HG02678 (cell line): ENCODE measurements around the gene ALG1.

Experiments used
- ATAC-seq: cut with Tn5 transposase; IDR thresholded peaks from one replicate; pipeline ENCODE4 v1.9.1; 2021; ENCODE audit warnings: mild to moderate bottlenecking, moderate library complexity; ENCODE audit not compliant: unreplicated experiment

The ALG1 gene, protein sequence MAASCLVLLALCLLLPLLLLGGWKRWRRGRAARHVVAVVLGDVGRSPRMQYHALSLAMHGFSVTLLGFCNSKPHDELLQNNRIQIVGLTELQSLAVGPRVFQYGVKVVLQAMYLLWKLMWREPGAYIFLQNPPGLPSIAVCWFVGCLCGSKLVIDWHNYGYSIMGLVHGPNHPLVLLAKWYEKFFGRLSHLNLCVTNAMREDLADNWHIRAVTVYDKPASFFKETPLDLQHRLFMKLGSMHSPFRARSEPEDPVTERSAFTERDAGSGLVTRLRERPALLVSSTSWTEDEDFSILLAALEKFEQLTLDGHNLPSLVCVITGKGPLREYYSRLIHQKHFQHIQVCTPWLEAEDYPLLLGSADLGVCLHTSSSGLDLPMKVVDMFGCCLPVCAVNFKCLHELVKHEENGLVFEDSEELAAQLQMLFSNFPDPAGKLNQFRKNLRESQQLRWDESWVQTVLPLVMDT

DNA sequence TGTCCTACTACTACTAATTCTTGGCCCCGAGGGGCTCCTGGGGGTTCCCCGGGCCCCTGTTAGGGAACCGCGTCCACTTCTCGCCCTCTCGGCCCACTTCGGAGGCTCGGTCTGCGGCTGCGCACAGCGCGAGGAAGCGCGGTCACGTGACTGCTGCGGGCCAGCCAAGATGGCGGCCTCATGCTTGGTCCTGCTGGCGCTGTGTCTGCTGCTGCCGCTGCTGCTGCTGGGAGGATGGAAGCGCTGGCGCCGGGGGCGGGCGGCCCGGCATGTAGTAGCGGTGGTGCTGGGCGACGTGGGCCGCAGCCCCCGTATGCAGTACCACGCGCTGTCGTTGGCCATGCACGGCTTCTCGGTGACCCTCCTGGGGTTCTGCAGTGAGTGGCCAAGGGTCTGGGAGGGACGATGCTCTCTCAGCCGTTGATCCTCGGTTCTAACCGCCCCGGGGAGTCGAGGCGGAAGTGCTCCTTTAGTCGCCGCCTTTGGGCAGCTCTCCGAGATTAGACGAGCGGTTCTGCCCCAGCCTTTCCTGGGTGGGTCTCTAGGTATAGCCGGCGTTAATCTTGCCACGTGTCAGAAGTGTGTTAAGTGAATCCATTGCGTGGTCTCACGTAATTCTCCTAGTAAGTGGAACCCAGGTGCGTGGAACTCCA lies at the start of gene ALG1:
Gene ALG1 (plus strand): TSS at position 163 of the 653 bp plus-strand sequence. CDS start 7 bp downstream, at position 170.
- peak; percentile 84 for ATAC-seq

DNA sequence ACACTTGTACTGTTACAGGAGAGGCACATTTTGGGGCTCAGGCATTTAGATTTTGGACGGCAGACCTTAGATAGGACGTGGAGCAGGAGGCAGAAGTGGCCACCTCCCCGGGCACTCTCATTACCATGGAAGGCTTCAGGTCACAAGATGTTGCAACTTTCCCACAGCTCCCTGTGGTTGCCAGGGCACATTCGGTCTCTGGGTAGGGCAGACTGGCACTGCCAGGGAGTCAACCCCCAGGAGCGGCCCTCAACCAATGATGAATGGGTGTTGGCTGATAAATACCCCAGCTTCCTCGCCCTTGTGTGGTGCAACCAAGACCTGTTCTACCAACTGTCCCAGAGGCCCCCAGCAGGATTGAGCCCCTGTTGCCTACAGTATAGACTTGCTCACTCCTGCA lies 49.1 kb upstream of the ALG1 start:
- ATAC-seq, result no peak

DNA sequence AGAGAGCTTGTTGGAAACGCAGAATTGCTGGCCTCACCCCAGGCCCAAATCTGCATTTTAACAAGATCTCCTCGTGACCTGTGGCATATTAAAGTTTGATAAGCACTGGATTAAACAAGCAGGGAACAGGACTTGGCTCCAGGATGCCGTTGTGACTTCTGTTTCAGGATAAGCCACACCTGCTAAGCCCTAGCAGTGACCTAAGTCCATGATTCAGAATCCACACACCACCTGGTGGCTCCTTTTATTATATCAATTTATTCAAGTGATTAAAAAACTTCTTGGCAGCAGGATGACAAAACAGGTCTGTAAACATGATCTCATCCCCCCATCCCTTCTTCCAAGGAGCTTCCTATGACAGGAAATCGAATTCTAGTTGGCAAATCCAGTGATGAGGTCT lies 47.0 kb upstream of the ALG1 start:
- no peak for ATAC-seq

DNA sequence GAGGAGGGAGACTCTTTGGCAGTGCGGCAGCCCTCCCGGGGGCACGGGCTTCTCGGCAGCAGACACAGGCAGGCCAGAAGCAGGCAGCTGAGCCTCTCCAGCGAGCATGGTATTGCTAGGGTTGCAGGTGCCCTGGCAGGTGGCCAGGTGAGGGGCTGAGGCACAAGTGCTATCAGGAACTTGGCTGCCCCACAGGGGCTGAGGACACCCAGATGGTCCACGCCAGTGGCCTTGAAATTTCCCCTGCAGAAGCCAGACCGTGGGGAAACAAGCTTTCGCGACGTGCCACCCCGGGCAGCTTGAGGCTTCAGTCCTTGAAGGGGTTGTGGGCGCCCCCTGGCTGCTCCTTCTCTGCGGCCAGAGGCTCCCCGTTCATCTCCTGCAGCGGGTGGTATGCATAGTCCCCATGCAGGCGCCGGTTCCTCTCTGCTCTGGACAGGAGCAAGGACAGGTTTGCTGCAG lies 46.4 kb upstream of the ALG1 start:
- no peak for ATAC-seq

DNA sequence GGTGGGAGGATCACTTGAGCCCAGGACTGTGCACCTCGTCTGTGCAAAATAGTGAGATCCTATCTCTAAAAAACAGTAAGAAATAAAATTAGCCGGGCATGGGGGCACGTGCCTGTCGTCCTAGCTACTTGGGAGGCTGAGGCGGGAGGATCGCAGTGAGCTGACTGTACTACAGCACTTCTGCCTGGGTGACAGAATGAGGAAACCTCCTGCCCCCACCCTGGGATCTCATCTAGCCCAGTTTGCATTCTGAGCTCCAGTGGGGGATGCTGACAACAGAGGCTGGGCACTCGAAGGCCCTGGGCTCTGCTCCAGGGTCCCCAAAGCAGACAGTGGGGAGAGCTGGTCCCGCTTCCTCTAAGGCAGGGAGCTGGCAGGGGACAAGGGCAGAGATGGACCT lies 45.0 kb upstream of the ALG1 start:
- no peak for ATAC-seq

DNA sequence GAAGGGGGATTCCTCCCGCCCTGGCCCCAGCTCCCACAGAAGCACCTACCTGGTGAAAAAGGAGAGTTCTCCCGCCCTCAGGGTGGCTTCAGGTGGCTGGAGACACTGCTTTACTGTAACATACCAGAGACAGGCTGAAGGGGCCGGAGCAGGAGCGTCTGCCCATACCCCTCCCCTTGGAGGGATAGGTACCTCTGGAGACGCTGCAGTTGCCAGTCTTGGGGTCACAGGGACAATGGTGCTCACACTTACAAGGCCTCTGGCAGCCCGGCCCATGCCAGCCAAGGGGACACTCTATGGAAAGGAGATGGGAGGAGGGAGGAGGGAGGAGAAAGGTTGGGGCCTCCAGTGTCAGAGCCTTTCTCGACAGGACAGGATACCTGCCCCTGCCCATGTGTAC lies 44.6 kb upstream of the ALG1 start:
- ATAC-seq, result no peak

DNA sequence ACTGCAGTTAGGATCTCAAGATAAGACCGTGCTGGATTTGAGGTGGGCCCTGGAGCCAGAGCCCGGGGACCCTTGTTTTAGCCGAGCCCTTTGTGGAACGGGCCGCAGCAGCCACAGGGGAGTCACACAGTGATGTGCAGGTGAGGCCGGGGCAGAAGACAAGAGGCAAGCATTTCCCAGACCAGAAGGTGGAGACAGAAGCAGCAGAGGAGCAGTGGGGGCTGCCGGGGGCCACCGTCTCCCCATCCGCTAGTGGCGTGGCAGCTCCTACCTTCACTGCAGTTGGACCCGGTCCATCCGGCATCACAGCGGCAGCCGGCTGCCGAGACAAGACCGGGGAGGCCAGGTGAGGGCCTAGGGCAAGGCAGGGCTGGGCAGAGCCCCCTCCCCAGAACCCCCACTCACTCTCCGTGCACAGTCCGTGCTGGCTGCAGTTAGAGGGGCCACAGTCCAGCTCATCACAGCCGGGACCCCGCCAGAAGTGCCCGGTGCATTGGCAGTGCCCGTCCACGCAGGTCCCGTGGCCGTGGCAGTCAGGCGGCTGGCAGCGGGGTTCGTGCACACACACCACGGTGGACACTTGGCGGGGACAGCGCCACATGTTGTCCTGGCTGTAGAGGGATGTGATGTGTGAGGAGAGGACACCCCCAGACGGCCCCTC lies 43.9 kb upstream of the ALG1 start:
- no peak for ATAC-seq

DNA sequence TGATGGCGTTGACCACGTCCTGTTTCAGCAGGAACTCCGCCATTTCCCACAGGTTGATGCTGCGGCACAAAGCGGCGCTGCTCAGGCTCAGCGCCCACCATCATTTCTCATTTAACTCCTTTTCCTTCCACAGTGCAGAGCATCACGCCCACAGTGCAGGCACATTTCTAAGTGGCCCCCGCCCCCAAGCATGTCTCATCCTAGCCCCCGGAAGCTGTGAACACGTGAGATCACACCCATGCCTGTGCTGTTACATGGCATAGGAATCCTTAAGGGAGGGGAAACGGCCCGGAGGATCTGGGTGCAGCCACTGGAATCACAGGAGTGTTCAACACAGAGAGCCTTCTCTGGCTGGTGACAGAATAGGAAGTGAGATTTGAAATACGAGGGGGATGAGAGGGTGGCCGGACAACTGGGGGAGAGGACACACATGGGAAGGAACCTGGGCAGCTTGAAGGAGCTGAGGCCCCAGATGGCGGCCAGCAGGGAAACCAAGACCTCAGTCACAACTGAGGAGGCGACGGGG lies 42.6 kb upstream of the ALG1 start:
- ATAC-seq, result no peak

DNA sequence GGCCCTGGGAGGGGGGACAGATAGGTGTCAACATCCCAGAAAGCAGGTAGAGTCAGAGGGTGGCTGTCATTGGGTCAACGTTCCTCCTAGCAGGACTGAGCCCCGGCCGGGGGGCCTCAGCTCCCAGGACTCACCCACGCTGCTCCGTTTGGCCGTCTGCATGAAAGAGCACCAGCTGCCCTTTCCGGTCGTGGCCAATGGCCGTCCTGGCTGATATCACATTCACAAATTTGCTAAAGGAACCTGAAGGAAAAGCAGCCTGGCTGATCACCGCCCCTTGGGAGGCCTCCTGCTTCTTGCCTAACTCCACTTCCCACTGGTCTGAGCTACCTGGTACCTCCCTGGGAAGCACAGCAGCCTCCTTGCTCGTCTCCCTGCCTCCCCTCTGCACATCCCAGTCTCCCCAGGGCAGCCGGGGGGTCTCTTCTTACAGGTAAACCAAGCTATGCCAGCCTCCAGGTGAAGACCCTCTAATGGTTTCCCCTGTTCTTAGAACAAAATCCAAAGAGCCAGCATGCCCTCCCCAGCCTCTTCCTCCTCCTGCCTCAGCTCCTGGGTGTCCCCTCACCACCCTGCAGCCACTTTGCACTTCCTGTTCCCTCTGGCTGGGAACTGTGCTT lies 41.3 kb upstream of the ALG1 start:
- ATAC-seq, result no peak

DNA sequence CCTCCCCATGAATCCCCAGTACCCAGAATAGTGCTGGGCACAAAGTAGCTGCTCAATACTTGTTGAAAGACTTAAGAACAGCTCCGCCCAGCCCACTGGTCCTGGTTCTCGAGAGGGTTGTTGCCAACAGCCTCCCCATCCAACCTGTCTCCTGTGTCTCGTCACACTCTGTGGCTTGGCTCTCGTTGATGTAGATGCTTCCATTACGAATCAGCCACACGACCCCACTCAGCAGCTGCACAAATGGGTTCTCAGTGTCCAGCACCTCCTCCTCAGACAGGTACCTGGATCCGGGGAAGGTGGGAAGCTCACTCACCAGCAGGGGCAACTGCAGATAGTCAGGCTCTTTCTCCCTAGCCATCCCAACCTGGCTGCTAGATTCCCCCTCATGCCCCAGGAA lies 40.0 kb upstream of the ALG1 start:
- ATAC-seq, result no peak

DNA sequence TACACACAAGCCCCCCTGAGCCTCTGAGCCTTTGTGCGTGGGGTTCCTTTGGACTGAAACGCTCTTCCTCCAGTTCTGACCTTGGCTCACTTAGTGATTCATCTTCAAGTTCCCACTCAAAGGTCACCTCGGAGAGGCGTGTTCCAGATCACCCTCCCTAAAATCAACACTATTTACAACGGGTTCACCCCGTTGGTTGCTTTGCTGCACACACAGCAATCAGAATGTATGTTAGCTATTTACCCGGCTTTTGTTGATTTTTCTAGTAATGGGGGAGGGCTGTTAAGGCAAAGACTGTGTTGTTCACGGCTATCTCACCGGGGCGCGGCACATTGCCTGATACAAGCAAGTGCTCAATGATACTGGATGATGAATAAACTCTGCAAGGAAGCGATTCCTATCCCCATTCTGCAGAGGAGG lies 38.9 kb upstream of the ALG1 start:
- ATAC-seq, result no peak

DNA sequence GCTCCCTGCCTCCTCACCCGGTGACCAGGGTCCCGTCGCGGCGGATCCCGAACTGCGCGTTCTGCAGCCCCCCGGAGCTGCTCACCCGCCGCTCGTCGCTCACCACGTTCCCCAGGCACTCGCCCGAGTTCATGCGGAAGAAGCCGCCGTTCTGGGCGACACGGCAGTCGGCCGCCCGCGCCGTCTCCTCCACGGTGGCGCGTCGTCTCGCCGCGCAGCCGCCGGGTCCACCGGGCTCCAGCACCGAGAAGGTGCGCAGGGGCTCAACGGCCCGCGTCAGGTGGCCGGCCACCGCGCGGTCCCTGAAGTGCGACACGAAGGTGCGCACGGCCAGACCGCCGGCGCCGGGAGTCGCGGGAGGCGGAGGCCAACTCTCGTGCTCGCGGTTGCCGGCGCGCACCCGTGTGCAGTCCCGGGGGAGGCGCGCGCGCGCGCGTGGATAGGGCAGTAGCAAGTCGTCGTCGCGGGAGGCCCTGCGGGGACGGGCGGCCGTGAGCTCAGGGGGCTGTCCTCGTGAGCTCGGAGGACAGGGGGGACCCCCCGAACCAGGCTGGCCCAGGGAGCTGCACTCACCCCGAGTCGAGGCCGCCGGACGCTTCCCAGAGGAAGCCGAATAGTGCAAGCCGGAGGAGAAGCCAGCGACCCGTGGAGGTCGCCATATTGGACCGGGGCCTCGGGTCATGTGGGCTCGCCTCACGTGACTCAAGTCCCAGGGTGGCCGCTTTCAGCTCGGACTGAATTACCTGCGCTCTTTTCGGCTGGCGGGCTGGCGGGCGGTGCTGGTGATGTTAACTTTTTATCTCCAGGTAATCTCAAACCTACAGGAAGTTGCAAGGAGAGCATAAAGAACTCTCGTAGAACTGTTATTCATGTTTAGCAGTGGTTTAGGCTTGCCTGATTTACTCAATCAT lies 38.1 kb upstream of the ALG1 start, which contains the start of gene NAGPA:
Gene NAGPA (minus strand): TSS at position 680 of the 911 bp plus-strand sequence. CDS start 21 bp downstream, at position 659.
- ATAC-seq, result peak; percentile 88

DNA sequence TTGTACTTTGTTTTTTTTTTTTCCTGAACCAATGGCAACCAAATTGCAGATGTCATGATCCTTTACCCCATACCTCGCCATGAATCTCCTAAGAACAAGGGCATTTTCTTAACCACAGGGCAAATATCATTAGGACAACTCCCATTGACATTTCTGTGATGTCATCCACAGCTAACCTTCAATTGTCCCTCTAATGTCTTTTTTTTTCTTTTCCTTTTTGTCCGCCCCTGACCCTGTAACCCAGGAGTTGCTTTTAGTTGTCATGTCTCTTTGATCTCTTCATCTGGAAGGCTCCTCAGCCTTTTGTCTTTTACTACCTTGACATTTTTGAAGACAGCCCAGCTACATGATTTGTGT lies 37.5 kb upstream of the ALG1 start:
- no peak for ATAC-seq

DNA sequence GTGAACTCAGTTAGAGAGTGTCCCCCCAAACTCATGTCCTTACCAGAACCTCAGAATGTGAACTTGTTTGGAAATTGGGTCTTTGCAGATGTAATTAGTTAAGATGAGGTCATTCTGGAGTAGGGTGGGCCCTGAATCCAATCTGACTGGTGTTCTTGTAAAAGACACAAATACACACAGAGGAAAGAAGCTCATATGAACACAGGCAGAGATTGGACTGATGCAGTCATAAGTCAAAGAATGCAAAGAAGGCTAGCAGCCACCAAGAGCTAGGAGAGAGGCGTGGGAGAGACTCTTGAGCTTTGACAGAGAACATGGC lies 35.8 kb upstream of the ALG1 start:
- no peak for ATAC-seq

DNA sequence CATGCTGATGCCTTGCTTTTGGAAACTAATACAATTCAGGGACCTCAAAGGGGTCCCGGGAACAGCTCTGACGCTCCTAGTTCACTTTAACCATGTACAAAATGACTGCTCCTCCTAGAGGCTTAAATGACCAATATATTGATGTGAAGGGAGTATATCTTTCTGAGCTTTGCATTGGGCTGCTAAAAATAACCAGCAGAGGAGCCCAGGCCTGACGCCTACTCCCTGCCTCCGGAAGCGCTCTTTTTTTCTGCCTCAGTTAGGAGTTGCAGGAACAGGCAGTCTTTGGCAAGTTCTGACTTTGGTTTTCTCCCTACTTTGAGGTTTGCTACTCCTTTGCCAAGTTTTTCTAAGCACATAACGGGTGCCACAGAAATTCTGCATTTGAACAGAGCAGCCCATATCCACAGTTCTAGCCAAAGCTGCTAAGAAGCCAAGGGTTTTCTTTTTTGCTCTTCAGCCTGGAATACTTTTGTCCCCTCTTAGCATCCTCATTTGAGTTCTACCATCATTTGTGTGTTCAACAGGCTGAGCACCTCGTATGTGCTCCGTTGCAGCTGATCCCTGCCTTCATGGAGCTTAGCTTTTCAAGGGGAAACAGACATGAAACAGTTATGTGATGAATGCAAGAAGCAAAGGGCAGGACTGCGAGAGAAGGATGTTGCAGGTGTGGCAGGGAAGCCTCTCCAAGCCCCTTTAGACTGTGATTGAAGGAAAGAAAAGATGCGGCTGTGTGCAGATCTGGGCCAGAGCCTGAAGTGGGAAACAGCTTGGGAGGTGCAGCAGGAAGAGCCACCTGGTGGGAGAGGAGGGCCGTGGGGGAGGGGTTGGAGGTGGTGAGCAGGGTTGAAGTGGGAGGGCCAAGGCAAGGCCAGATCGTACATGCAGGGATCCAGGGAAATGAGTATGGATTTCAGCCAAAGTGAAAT lies 35.2 kb upstream of the ALG1 start:
- no peak for ATAC-seq

DNA sequence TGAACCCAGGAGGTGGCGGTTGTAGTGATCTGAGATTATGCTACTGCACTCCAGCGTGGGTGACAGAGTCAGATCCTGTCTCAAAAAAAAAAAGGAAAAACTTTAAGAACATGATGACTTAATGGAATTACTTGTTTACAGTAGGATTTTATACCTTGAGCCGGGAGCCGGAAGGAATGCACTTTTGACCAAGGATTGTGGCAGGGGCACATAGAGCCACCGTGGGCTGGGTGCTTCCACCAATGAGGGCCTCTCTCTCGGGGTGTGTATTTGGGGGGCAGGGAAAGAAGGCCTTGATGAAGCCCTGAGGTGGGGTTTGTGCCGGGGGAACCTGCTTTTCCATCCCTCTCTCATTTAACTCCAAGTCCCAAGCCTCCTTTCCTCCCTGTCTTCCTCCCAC lies 31.2 kb upstream of the ALG1 start:
- ATAC-seq, result no peak

DNA sequence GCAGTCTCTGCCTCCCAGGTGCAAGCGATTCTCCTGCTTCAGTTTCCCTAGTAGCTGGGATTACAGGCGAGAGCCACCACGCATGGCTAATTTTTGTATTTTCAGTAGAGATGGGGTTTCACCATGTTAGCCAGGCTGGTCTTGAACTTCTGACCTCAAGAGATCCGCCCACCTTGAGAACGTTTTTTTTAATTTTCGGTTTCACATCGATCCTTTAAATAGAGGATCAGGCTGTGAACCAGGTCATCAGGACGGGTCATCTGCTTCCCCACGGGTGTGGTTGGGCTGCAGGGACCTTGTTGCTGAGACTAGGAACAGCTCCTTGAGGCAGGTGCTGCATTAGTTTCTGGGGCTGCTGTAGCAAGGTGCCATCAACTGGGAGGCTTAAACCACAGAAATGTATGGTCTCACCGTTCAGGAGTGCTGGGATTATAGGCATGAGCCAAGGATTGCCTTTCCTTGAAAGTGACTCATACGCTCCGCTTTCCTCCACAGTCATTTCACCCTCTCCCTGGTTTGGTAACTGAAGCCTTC lies 30.0 kb upstream of the ALG1 start:
- peak; percentile 75 for ATAC-seq

DNA sequence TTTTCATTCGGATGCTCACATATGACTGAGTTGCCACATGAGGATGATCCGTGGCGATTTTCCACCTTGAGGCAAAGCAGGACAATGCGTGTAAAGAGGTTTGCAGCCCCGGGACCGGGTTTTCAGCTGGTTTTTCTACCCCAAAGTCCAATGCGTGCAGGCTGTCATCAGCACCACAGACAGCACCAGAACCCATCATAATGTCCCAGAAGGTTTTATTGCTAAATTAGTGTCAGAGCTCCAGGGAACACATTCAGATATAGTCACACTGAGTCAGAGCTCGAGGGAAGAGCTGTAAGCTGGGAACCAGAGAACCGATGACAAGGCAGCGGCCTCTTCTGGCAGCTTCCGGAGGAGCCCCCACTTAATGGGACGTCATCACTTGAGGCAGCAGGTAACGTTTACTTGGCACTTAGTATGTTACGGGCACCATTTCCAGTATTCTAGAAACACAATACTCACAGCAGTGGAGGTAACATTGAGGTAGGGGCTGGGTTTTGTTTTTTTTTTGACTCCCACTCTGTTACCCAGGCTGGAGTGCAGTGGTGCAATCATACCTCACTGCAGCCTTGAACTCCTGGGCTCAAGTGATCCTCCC lies 29.0 kb upstream of the ALG1 start:
- ATAC-seq, result no peak
